ENCODE data around the gene GGCX. TPM values are rescaled to one million over a fixed set of nuclear protein-coding genes. Genes with fewer than 3 reads are reported as not detected.

The GGCX gene
- total and polyA plus RNA-seq, 2 of the 13 experiments (the other 11 are each of a cell fraction or from before 2014, with no cell fraction given) = 72.5 to 103 TPM

DNA sequence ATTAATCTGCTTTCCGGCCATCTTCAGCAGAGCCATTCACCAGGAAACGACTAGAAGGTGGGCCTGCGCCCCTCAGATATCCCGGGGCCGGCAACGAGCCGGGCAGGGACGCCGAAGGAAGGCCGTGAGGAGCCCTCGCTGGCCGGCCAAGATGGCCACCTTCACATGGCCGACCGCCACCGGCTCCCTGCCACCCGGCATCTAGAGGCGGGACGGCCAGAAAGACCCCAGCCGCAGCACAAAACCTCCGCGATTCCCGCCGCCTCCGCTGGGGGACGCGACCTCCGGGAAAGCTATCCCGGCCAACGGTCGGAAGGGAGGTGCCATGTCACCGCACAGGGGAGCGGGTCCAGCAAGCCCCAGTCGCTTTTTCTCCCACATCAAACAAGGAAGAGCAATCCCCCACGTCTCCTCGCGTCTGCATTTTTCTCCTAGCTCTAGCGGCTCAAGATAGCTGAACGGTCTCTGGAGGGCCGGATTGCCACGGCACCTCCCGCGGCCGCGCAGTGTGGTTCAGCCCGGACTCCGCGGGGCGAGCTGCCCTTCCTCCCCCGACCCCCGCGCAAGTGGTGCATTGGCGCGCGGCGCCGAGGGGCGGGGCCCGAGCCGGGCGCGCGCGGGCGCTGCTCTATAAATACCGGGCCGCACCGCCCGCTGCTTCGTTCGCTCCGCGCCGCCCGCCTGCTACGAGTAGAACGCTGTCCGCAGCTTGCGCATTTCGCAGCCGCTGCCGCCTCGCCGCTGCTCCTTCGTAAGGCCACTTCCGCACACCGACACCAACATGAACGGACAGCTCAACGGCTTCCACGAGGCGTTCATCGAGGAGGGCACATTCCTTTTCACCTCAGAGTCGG, 22.6 kb downstream of the GGCX start, which contains the start of gene MAT2A (continued):
- peak; percentile 86 for TF ChIP-seq MTF1 (CRISPR knock-in tag; IDR thresholded peaks at IDR 0.05)
- no peak; the same call in 1 of the 2 replicates for TF ChIP-seq KMT2A (CRISPR knock-in tag; IDR thresholded peaks at IDR 0.05)
- TF ChIP-seq, protein P1, sequence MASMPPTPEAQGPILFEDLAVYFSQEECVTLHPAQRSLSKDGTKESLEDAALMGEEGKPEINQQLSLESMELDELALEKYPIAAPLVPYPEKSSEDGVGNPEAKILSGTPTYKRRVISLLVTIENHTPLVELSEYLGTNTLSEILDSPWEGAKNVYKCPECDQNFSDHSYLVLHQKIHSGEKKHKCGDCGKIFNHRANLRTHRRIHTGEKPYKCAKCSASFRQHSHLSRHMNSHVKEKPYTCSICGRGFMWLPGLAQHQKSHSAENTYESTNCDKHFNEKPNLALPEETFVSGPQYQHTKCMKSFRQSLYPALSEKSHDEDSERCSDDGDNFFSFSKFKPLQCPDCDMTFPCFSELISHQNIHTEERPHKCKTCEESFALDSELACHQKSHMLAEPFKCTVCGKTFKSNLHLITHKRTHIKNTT (CRISPR knock-in tag; IDR thresholded peaks at IDR 0.05) = peak; percentile 97; the same call in 1 of the 2 replicates
- TF ChIP-seq SMYD3 (CRISPR knock-in tag; IDR thresholded peaks at IDR 0.05) = peak; percentile 39; the same call in 1 of the 2 replicates
- TF ChIP-seq ZNF362 (CRISPR knock-in tag; IDR thresholded peaks at IDR 0.05; ENCODE audit: borderline replicate concordance) = peak; percentile 39; the same call in 1 of the 2 replicates
- TF ChIP-seq NAIF1 (CRISPR knock-in tag; IDR thresholded peaks at IDR 0.05; ENCODE audit: borderline replicate concordance) = no peak; the same call in 1 of the 2 replicates
- TF ChIP-seq ZNF607 (CRISPR knock-in tag; IDR thresholded peaks at IDR 0.05; ENCODE audit: borderline replicate concordance) = no peak; the same call in 1 of the 2 replicates
- TF ChIP-seq ZMYM2 (CRISPR knock-in tag; IDR thresholded peaks at IDR 0.05) = peak; percentile 90
- peak; percentile 82 for TF ChIP-seq ZNF329 (CRISPR knock-in tag; IDR thresholded peaks at IDR 0.05; ENCODE audit: low read depth)
- TF ChIP-seq NCOA2 (CRISPR knock-in tag; IDR thresholded peaks at IDR 0.05) = peak; percentile 8; the same call in 1 of the 2 replicates
- peak; percentile 57; the same call in 1 of the 2 replicates for TF ChIP-seq SAFB2 (CRISPR knock-in tag; IDR thresholded peaks at IDR 0.05; ENCODE audit: borderline replicate concordance, low read depth)
- TF ChIP-seq MAFF (IDR thresholded peaks at IDR 0.05; ENCODE audit: low read depth, low read length) = peak; percentile 0; the same call in 1 of the 2 replicates
- no peak for TF ChIP-seq NFE2L2 (IDR thresholded peaks at IDR 0.05; ENCODE audit: low read length)
- peak; percentile 62 for TF ChIP-seq ZNF800 (CRISPR knock-in tag; IDR thresholded peaks at IDR 0.05)
- TF ChIP-seq CERS6 (CRISPR knock-in tag; IDR thresholded peaks at IDR 0.05) = peak; percentile 80; the same call in 1 of the 2 replicates
- TF ChIP-seq MIER2 (CRISPR knock-in tag; IDR thresholded peaks at IDR 0.05) = no peak; the same call in none of the 2 replicates
- no peak; the same call in 1 of the 2 replicates for TF ChIP-seq JUND (CRISPR knock-in tag; IDR thresholded peaks at IDR 0.05)
- TF ChIP-seq, protein P2, sequence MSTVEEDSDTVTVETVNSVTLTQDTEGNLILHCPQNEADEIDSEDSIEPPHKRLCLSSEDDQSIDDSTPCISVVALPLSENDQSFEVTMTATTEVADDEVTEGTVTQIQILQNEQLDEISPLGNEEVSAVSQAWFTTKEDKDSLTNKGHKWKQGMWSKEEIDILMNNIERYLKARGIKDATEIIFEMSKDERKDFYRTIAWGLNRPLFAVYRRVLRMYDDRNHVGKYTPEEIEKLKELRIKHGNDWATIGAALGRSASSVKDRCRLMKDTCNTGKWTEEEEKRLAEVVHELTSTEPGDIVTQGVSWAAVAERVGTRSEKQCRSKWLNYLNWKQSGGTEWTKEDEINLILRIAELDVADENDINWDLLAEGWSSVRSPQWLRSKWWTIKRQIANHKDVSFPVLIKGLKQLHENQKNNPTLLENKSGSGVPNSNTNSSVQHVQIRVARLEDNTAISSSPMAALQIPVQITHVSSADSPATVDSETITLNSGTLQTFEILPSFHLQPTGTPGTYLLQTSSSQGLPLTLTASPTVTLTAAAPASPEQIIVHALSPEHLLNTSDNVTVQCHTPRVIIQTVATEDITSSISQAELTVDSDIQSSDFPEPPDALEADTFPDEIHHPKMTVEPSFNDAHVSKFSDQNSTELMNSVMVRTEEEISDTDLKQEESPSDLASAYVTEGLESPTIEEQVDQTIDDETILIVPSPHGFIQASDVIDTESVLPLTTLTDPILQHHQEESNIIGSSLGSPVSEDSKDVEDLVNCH (CRISPR knock-in tag; IDR thresholded peaks at IDR 0.05) = 0 out of 2 replicates have a peak, but pooled peaks have one; percentile 31
- TF ChIP-seq ZNF589 (CRISPR knock-in tag; conservative IDR thresholded peaks at IDR 0.05) = peak; percentile 42
- TF ChIP-seq SNAPC5 (CRISPR knock-in tag; IDR thresholded peaks at IDR 0.05; ENCODE audit: borderline replicate concordance) = peak; percentile 46; the same call in 1 of the 2 replicates
- peak; percentile 94; the same call in 1 of the 2 replicates for TF ChIP-seq ZNF569 (CRISPR knock-in tag; IDR thresholded peaks at IDR 0.05; ENCODE audit: borderline replicate concordance)

All from HepG2 (cell line).